ENCODE data around the gene SLC22A23.
A peak's percentile ranks its signal among the peaks of the same experiment; 100 is the strongest.

Gene SLC22A23

GRCh38 chr6:3281631-3282475 is 175.0 kb downstream of the SLC22A23 start:
- DNase-seq (ENCODE audit: insufficient read length, low spot score), result peak; percentile 94
- peak; percentile 88 for FAIRE-seq
- no peak for TF ChIP-seq POLR2A (IDR thresholded peaks at IDR 0.05; ENCODE audit: low read depth, low read length)

- no peak for DNase-seq (ENCODE audit: insufficient read length, low spot score)
- no peak for FAIRE-seq
- no peak for TF ChIP-seq POLR2A (IDR thresholded peaks at IDR 0.05; ENCODE audit: low read depth, low read length)
Measured at GRCh38 chr6:3280866-3281465, 175.9 kb downstream of the SLC22A23 start.

DNA sequence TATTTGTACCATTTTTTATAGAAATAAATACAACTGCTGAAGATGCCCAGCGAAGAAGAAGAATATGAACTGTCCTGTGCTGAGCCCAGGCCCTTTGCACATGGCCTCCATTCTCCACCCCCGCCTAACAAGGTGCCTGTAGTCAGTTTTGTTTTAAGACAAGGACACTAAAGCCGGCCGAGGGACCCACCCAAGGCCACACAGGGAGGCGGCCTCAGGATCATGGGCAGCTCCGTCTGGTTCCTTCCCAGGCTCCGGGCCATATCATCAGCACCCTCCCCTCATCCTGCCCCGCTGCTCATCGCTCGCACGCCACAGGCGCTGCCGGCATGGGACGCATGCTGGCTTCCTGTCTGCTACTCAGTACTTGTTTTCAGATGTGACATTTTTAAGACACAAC is 176.8 kb downstream of the SLC22A23 start:
- no peak for TF ChIP-seq POLR2A (IDR thresholded peaks at IDR 0.05; ENCODE audit: low read depth, low read length)
- FAIRE-seq (no peak), DNase-seq (ENCODE audit: insufficient read length, low spot score) (no peak)

DNA sequence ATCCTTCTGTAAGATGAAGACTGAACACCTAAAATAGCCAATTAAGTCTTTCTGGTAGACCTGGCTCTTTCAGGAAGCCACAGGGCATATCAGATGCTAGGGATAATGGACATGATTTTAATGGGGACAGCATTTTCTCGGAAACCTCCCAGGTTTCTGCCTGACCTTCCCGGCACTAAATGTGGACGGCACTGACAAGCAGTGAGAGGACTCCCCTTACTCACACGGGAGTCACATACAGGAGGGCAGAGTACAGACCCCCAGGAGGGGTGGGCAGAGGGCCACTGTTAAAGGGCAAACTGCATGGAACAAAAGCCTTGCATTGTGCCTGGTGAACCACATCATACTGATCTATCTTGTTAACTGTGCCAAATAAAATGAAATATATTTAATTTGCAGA is 178.2 kb downstream of the SLC22A23 start:
- FAIRE-seq, result no peak
- no peak for DNase-seq (ENCODE audit: insufficient read length, low spot score)
- TF ChIP-seq POLR2A (IDR thresholded peaks at IDR 0.05; ENCODE audit: low read depth, low read length), result no peak

DNA sequence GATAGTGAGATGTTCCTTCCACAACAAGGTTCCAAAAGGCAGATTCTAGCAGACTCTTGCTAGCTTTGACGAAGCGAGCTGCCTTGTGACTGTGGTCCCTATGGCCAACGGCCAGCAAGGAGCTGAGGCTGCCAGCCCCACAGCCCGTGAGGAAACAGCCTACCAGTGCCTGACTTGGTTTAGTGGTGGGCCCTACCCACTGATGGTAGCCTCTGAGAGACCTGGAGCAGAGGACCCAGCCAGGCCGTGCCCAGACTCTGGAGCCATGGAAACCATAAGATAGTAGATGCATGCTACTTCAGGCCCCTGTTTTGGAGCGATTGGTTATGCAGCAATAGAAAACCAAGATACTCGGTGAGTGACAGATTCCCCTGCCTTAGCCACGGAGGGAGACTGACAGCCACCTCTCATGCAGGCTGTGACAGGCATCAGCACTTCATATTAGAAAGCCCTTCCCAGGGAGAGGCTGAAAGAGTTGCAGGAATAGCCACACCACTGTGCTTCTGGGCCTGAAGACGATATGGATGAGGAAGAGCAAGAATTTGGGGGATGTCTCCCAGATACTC is 178.9 kb downstream of the SLC22A23 start:
- TF ChIP-seq POLR2A (IDR thresholded peaks at IDR 0.05; ENCODE audit: low read depth, low read length), result no peak
- DNase-seq (ENCODE audit: insufficient read length, low spot score), result no peak
- FAIRE-seq, result no peak

DNA sequence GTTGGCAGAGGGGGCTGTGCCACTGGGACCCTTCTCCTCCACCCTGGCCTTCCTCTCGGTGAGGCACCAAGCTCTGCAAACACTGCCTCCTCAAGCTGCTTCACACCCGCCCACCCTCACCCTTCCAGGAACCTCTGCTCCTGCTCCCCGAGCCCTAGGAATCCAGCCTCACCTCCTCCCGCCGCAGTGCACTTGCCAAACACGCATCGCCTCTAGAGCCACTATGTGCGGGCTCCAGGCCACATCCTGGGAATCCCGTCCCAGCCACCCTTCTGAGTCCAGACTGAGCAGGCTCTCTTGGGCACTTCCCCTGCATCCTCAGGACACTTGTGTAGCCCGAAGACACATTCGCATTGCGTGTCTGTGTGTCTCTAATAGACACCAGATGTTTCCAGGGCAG is 179.6 kb downstream of the SLC22A23 start:
- no peak for FAIRE-seq
- DNase-seq (ENCODE audit: insufficient read length, low spot score), result no peak
- TF ChIP-seq POLR2A (IDR thresholded peaks at IDR 0.05; ENCODE audit: low read depth, low read length), result no peak

GRCh38 chr6:3276174-3277167 is 180.4 kb downstream of the SLC22A23 start:
- FAIRE-seq (no peak), DNase-seq (ENCODE audit: insufficient read length, low spot score) (no peak)
- TF ChIP-seq POLR2A (IDR thresholded peaks at IDR 0.05; ENCODE audit: low read depth, low read length), result no peak

- FAIRE-seq (no peak), DNase-seq (ENCODE audit: insufficient read length, low spot score) (no peak)
- no peak for TF ChIP-seq POLR2A (IDR thresholded peaks at IDR 0.05; ENCODE audit: low read depth, low read length)
Measured at GRCh38 chr6:3273707-3274521, 182.9 kb downstream of the SLC22A23 start.

DNA sequence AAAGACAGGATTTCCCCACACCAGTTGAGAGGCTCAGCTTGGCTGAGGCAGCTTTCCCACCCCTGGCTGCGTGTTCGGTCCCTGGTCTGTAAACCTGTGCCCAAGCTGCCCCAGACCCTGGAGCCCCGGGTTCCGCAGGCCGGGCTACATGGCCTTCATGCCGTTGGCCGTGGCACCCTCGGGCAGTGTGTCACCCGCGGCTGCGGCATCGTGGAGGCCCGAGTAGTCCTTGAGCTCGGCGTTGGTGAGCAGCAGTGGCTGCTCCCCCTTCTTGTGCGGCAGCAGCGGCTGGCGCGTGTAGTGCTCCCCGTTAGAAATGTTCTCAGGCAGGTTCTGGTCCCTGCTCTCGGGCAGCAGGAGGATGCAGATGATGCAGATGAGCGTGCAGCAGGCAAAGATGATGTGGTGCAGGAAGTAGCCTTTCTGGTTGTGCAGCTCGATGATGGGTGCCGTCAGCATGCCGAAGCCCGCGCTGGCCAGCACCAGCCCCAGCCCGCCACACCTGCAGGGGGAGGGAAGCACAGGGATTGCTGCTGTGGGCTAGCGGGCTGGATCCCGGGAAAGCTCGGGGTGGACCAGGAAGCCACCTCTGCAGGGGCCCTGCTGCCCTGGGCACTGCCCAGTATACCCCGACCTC is 183.8 kb downstream of the SLC22A23 start:
- FAIRE-seq, result no peak
- DNase-seq (ENCODE audit: insufficient read length, low spot score), result no peak
- TF ChIP-seq POLR2A (IDR thresholded peaks at IDR 0.05; ENCODE audit: low read depth, low read length), result no peak

GRCh38 chr6:3271756-3272155 is 185.1 kb downstream of the SLC22A23 start:
- no peak for TF ChIP-seq POLR2A (IDR thresholded peaks at IDR 0.05; ENCODE audit: low read depth, low read length)
- FAIRE-seq (no peak), DNase-seq (ENCODE audit: insufficient read length, low spot score) (no peak)

DNA sequence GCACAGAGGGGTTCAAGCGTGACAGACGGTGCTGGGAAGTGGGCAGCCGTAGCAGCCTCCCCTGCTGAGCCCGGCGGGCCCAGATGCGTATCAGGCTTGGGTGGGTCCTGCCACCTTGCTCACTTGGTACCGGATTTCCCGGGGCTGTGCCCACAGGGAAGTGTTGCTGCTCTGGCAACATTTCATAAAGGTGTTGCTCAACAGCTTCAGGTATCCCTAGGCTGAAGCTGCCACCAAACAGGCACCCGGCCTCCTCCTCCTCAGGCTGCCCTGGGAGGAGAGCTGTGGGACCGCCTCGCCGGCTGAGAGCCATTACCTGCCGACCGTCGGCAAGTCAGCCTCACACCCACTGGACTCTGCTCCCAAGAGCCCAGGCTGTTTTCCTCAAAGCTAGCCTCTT is 186.6 kb downstream of the SLC22A23 start:
- no peak for TF ChIP-seq POLR2A (IDR thresholded peaks at IDR 0.05; ENCODE audit: low read depth, low read length)
- DNase-seq (ENCODE audit: insufficient read length, low spot score) (no peak), FAIRE-seq (no peak)

DNA sequence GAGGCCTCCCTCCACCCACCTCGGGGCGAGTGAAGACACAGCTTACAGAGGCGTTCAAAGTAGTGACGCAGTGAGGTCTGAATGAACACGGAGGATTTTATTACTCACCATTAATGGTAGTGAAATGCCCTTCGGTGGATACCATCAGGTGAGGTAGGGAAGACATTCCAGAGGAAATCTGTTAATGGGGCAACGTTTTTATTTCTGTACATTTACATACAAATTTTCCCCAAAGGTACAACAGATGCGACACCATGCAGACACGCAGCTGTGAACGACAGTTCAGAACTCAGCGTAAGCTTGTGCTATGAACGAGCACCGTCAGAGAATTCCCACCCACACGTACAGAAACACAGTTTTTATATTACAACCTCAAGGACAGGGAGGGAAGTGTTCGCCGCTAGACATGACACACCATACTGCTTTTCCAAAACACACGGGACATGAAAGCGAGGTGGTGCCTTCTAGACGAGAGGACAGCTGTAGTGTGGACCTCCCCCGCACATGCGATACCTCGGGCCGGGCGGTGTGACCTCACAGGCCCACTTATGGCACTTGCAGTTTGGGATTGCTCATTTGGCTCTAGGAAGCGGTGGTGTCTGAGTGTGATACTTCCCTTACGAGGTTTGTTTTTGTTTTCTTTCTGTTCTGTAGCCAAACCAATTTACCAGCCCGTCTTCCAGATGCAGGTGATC is 187.4 kb downstream of the SLC22A23 start:
- no peak for TF ChIP-seq POLR2A (IDR thresholded peaks at IDR 0.05; ENCODE audit: low read depth, low read length)
- DNase-seq (ENCODE audit: insufficient read length, low spot score) (no peak), FAIRE-seq (no peak)
